ENCODE measurements around the gene GSK3B.
"Not testable (repeated sequence)": the region's sequence is repeated elsewhere in the genome, so short reads cannot be mapped to it uniquely, and the experiment has no call there.

Gene GSK3B

DNA sequence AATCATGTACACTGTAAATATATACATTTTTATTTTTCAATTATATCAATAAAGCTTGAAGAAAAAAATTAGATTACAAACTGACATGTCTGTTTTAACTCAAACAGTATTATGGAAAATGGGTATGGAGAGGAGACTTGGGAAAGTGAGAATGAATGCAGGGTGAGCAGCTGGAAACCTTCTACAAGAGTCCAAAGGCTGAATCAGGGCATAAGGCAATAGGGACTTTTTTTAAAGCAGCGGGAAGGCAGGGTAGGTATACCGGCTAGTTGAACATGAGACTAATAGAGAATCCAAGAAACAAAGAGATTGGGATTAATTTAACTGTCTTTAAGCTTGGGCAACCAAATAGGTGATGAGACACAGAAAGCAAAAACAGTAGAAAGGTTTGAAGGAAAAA, 167.1 kb downstream of the GSK3B start:
- no peak for DNase-seq

- no peak for DNase-seq
Measured at GRCh38 chr3:119924111-119925094, 169.8 kb downstream of the GSK3B start.

- DNase-seq = no peak
Measured at GRCh38 chr3:119918992-119919933, 175.0 kb downstream of the GSK3B start.

DNA sequence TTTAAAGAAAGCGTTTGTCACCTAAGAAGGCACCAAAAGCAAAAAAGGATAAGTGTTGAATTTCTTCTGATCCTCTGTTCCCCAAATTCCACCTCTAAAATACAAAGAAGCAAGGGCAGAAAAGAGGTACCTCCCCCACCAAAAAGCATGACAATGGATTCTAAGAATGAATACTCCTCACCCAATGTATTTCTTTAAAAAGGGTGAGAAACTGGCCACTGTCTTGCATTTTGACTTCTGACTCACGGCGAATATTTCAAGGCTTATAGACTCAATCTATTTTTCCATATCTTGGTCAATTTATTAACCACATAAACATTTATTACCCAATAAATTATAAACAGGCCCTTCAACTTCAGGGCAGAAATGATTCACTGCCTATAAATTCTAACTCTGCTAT, 181.2 kb downstream of the GSK3B start:
- no peak for DNase-seq

DNA sequence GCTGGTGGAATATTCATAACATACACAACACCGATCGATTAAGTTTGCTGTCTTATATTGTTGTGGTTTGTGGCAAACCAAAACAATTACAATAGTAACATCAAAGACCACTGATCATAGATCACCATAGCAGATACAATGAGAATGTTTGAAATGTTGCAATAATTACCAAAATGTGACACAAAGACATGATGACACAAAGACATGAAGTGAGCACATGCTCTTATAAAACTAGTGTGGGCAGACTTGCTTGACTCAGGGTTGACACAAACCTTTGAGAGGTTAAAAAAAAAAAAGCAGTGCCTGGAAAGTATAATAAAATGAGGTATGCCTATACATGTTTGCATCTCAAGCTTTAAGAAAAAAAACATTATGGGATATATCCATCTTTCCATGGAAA, 182.0 kb downstream of the GSK3B start:
- DNase-seq = no peak

- DNase-seq = no peak
Measured at GRCh38 chr3:119911748-119912147, 182.5 kb downstream of the GSK3B start.

GRCh38 chr3:119902061-119902460, 192.2 kb downstream of the GSK3B start:
- no peak for DNase-seq

DNA sequence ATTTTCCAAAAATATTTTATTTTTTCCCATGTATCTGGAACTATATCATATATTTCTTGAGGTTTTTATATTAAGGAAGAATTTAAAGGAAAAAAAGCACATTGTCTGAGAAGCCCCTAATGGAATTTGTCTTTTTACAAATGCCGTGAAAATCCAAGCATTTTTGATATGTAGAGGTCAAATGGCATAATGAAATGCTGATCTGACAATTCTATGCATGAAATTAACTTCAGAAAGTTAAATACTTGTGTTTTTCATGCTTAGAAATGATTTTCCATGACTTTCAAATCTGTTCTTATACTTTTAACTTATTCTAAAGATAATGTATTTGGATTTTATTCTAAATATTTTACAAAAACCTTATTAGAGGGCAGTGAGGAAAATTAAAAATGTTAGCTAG, 193.1 kb downstream of the GSK3B start:
- DNase-seq = no peak

DNA sequence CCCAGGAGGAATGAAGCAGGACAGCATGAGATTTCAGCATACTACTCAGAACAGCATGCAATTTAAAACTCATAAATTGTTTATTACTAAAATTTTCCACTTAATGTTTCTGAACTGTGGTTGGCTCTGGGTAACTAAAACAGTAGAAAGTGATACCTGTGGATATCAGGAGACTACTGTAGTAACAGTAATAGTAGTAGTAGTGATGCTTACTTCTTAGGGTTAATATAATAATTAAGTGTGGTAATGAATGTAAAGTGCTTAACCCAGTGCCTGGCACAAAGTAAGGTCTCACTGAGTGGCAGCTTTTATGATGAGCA, 195.1 kb downstream of the GSK3B start:
- no peak for DNase-seq

DNA sequence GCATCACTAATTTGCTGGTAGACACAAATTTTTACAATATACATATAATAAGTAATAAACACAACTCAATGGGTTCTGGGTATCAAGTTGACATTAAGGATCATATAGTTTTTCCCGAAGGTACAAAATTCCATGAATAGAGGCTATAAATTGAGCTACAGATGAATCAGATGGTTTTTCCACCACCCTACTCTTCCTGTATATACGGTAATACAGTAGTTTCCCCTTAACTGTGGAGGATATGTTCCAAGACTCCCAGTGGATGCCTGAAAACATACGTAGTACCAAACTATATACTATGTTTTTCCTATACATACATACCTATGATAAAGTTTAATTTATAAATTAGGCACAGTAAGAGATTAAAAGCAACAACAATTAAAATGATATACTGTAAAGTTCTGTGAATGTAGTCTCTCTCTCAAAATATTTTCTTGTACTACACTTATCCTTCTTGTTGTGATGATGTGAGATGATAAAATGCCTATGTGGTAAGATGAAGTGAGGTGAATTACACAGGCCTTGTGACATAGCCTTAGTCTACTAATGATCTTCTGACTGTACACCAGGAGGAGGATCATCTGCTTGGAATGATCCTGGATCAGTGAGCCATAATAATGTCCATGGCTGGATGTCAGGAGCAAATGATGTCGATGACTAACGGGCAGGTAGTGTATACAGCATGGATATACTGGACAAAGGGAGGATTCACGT, 195.6 kb downstream of the GSK3B start:
- DNase-seq = no peak

DNA sequence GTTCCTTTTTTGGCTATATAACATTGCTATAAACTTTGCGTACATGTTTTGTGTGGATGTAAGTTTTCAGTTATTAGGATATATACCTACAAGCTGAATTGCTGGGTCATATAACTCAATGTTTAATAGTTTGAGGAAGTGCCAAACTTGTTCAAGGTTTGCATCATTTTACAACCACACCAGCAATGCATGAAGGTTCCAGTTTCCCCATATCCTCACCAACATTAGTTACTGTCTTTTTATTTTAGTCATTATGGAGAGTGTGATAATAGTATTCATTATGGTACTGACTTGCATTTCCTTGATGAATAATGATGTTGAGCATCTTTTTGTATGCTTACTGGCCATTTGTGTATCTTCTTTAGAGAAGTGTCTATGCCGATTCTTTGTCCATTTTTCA, 200.1 kb downstream of the GSK3B start:
- DNase-seq = no peak

GRCh38 chr3:119893769-119894168, 200.5 kb downstream of the GSK3B start:
- no peak for DNase-seq

DNA sequence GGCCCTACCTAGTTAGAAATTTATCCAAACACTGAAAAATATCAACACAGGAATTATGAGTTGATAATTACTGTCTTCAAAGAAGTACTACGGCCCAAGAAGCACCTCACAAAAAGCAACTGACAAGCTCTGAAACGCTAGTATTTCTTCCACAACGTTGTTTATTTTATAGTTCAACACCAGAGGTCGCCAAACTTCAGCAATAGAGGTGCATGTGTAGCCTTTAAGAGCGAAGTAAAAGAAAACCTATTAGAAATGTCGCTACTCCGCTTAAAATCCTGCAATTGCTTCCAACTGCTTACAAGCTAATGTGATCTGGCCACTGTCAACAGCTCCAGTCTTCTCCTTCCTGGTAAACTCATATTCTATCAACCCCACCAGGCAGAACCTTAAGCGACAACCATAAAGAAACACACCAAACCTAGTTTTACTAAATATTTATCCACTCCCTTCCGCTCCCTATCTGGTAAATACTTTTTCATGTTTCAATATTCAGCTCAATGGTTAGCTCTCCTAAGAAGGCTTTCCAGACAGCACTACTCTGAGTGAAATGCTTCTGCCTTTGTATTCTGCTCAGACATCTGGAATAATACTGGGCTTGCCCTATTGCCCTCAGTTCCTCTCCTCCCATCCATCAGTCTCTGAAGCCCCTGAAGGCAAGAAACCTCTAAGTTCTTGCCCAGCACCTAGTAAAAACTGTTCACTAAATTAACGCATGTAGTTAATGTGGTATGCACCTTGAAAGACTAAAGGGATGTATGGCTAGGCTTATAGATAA, 202.1 kb downstream of the GSK3B start:
- DNase-seq = no peak

- DNase-seq = not testable (repeated sequence)
Measured at GRCh38 chr3:119888681-119889080, 205.6 kb downstream of the GSK3B start.

- no peak for DNase-seq
Measured at GRCh38 chr3:119885746-119886530, 208.3 kb downstream of the GSK3B start.

DNA sequence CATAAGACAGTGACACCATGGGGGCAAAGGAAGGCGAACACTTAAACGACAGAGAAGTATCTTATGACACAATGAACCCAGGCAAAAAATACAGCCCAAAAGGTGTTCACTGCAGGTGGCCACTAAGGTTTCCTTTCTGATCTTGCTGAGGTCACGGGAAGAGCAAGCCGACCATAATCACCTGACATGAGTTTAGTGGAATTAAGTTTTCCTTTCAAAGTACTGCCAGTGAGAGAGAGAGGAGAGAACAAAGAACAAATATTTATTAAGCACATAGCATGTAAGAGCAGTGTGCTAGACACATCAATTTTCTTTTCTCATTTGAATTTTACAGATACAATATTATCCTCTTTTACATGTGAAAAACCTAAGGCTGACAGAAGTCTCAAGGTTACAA, 210.1 kb downstream of the GSK3B start:
- no peak for DNase-seq

DNA sequence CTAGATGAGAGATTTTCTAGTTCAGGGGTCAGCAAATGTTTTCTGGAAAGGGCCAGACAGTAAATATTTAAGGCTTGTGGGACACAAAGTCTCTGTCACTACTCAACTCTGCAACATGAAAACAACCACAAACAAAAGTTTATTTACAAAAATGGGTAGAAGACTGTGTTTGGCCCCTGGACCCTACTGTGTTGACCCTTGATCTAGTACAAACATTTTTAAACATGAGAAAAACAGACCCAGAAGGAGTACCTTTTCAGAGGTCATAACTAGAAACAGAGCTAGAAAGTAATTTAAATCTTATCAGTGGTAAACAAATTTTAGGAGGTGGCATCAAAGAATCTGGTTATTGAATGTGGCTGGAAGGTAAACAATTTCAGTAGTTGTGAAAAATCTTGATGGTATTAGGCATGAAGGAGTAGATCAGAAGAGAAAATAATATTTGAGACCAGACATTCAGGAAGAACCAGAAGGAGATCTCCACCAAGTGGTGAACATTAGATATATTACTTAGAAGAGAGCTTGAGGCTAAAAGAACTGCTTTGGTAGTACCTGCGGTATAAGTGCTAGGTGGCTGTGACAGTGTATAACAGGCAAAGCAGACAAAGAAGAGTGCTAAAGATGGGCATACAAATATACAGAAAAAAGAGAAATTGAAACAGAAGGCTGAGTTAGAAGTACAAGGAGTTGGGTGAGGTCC, 210.6 kb downstream of the GSK3B start:
- DNase-seq = no peak

DNA sequence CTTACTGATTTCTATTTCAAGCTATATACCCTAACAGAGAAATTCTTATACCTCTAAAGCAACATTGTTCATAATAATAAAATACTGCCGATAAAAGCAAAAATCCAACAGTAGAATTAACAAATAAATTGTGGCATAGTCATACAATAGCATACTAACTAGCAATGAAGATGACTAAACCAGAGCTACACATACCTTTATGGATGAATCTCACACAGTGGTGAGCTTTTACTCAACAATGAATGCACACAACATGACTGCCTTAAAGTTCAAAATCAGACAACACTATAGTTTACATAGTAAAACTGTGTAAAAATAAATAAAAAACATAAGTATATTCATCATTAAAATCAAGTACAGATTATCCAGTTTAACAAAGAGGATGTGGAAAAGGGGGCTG, 213.3 kb downstream of the GSK3B start:
- no peak for DNase-seq

- no peak for DNase-seq
Measured at GRCh38 chr3:119873646-119874045, 220.6 kb downstream of the GSK3B start.

DNA sequence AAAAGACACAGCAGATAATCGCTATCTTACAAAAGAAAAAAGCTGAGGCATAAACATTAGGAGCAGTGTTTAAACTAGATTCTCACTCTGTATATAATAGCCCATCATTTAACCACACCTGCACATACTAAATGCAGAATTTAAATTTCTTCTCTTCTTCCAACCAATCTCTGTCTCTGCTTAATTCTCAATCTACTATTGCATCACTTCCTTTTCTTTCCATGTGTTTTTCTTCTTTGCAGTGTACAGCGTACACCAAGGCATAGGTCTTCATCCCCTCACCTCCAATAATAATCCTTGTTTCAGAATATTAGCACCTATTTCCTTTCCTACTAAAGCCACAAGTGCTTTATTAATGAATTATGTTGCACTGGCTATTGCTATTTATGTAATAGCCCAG, 221.5 kb downstream of the GSK3B start:
- no peak for DNase-seq

- no peak for DNase-seq
Measured at GRCh38 chr3:119871571-119871970, 222.7 kb downstream of the GSK3B start.
